ENCODE results near the gene ZNF680.

DNA sequence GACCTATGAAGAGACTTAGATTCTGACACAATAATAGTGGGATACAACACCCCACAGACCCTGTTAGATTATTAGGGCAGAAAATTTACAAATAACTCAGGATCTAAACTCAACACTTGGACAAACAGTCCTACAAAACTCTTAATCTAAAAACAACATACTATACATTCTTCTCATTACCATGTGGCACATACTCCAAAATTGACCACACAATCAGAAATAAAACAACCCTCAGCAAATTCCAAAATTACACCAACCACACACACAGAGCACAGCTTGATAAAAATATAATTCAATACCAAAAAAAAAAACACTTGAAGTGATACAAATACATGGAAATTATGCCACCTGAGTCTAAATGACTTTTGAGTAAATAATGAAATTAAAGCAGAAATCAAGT is 7.8 kb downstream of the ZNF680 start:
- TF ChIP-seq, protein P1, sequence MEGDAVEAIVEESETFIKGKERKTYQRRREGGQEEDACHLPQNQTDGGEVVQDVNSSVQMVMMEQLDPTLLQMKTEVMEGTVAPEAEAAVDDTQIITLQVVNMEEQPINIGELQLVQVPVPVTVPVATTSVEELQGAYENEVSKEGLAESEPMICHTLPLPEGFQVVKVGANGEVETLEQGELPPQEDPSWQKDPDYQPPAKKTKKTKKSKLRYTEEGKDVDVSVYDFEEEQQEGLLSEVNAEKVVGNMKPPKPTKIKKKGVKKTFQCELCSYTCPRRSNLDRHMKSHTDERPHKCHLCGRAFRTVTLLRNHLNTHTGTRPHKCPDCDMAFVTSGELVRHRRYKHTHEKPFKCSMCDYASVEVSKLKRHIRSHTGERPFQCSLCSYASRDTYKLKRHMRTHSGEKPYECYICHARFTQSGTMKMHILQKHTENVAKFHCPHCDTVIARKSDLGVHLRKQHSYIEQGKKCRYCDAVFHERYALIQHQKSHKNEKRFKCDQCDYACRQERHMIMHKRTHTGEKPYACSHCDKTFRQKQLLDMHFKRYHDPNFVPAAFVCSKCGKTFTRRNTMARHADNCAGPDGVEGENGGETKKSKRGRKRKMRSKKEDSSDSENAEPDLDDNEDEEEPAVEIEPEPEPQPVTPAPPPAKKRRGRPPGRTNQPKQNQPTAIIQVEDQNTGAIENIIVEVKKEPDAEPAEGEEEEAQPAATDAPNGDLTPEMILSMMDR (conservative IDR thresholded peaks at IDR 0.05; ENCODE audit: low read depth, low read length) = no peak
- TF ChIP-seq FOS (IDR thresholded peaks at IDR 0.05; ENCODE audit: low read depth, low read length) = no peak
- no peak for TF ChIP-seq POLR2A (IDR thresholded peaks at IDR 0.05; ENCODE audit: low read depth, low read length)
- TF ChIP-seq, protein P2, sequence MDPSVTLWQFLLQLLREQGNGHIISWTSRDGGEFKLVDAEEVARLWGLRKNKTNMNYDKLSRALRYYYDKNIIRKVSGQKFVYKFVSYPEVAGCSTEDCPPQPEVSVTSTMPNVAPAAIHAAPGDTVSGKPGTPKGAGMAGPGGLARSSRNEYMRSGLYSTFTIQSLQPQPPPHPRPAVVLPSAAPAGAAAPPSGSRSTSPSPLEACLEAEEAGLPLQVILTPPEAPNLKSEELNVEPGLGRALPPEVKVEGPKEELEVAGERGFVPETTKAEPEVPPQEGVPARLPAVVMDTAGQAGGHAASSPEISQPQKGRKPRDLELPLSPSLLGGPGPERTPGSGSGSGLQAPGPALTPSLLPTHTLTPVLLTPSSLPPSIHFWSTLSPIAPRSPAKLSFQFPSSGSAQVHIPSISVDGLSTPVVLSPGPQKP (IDR thresholded peaks at IDR 0.05; ENCODE audit: borderline replicate concordance, low read depth, low read length) = no peak
- TF ChIP-seq MAZ (IDR thresholded peaks at IDR 0.05; ENCODE audit: borderline replicate concordance, low read depth, low read length) = no peak
- no peak for TF ChIP-seq BHLHE40 (IDR thresholded peaks at IDR 0.05; ENCODE audit: low read depth, low read length)
- no peak for TF ChIP-seq RFX5 (IDR thresholded peaks at IDR 0.05; ENCODE audit: low read depth, low read length)
- TF ChIP-seq MXI1 (IDR thresholded peaks at IDR 0.05; ENCODE audit: borderline replicate concordance, low read depth, low read length) = no peak
- no peak for TF ChIP-seq MAFK (IDR thresholded peaks at IDR 0.05; ENCODE audit: low read depth, low read length)
- no peak for TF ChIP-seq CHD1 (IDR thresholded peaks at IDR 0.05; ENCODE audit: low read depth, low read length)
- no peak for TF ChIP-seq CEBPB (IDR thresholded peaks at IDR 0.05; ENCODE audit: low read depth, low read length)
- TF ChIP-seq RAD21 (IDR thresholded peaks at IDR 0.05; ENCODE audit: low read length) = no peak
- no peak for TF ChIP-seq NFE2L2 (IDR thresholded peaks at IDR 0.05; ENCODE audit: low read depth, low read length)
